ENCODE results near the gene SAP30BP. TPM values are rescaled to one million over a fixed set of nuclear protein-coding genes. Genes with fewer than 3 reads are reported as not detected.

The SAP30BP gene
- total and polyA plus RNA-seq, 8 donors = 24.6 to 154 (median 72.9) TPM

- 91 to 95% (median 94%) methylated on average over 15 to 18 of the region's 18 CpGs for WGBS, 5 donors
- intact Hi-C loops (cut with DNase I; ENCODE audit: low total_unique reads) = no loop called here
- H3K27me3 ChIP-seq = peaks cover 0 to 21% (median 2%) of the 10 kb centered on the region in 3 donors
- no peak overlapping the region for H3K27ac ChIP-seq
- TF ChIP-seq EP300 (IDR thresholded peaks at IDR 0.05) (no peak), POLR2AphosphoS5 (IDR thresholded peaks at IDR 0.05) (no peak), POLR2A (IDR thresholded peaks at IDR 0.05) (no peak)
- TF ChIP-seq, protein P1, sequence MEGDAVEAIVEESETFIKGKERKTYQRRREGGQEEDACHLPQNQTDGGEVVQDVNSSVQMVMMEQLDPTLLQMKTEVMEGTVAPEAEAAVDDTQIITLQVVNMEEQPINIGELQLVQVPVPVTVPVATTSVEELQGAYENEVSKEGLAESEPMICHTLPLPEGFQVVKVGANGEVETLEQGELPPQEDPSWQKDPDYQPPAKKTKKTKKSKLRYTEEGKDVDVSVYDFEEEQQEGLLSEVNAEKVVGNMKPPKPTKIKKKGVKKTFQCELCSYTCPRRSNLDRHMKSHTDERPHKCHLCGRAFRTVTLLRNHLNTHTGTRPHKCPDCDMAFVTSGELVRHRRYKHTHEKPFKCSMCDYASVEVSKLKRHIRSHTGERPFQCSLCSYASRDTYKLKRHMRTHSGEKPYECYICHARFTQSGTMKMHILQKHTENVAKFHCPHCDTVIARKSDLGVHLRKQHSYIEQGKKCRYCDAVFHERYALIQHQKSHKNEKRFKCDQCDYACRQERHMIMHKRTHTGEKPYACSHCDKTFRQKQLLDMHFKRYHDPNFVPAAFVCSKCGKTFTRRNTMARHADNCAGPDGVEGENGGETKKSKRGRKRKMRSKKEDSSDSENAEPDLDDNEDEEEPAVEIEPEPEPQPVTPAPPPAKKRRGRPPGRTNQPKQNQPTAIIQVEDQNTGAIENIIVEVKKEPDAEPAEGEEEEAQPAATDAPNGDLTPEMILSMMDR (IDR thresholded peaks at IDR 0.05) = no peak
- H3K36me3 ChIP-seq = peaks cover 26 to 83% (median 73%) of the 10 kb centered on the region in 4 donors
- H3K9me3 ChIP-seq = no peaks in the 10 kb centered on the region
- no peak for DNase-seq
- no peak overlapping the region for H3K4me3 ChIP-seq
- peaks cover 6 to 24% (median 17%) of the 10 kb centered on the region in 4 donors for H3K4me1 ChIP-seq
These were observed 60.3 kb downstream of the SAP30BP start for GRCh38 chr17:75727391-75727790.

DNA sequence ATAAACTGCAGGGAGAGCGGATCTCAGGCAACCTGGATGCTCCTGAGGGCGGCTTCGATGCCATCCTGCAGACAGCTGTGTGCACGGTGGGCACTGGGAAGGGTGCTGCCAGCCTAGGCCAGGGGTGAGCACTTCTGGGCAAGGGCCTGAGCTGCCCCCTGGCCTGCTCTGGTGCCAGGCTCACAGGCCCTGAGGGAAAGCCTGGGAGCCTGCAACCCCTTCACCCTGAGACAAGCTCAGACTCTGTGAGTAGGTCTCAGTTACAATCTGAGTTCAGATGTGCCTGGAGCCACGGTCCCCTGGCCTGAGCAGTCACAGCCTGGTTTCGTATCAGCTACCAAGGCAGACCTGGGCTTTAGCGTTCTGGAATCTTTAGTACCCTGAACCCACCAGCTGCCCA, 62.2 kb downstream of the SAP30BP start:
- no peak for DNase-seq
- WGBS, 5 donors = 84 to 95% (median 88%) methylated on average over 7 of the region's 7 CpGs
- intact Hi-C loops (cut with DNase I; ENCODE audit: low total_unique reads) = no loop called here
- Histone ChIP-seq H3K9me3 (no peaks in the 10 kb centered on the region), H3K4me3 (no peak overlapping the region), H3K27ac (no peak overlapping the region), H3K36me3 (peaks cover 28 to 97% (median 82%) of the 10 kb centered on the region in 4 donors), H3K27me3 (peaks cover 0 to 1% (median 0%) of the 10 kb centered on the region in 3 donors), H3K4me1 (peaks cover 0 to 4% (median 2%) of the 10 kb centered on the region in 4 donors)
- TF ChIP-seq EP300 (IDR thresholded peaks at IDR 0.05) (no peak), POLR2A (IDR thresholded peaks at IDR 0.05) (no peak), POLR2AphosphoS5 (IDR thresholded peaks at IDR 0.05) (no peak)
- TF ChIP-seq, protein P1 (IDR thresholded peaks at IDR 0.05) = no peak

DNA sequence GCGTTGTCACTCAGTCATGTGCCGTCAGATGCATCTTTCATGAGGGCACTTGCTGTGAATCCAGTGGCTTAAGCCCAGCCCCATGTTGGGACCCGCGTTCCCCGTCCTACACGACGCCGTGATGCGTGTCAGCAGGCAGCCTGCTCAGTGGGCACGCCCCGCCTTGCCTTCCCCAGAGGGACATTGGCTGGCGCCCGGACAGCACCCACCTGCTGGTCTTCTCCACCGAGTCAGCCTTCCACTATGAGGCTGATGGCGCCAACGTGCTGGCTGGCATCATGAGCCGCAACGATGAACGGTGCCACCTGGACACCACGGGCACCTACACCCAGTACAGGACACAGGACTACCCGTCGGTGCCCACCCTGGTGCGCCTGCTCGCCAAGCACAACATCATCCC, 62.9 kb downstream of the SAP30BP start:
- WGBS, 5 donors = 91 to 95% (median 92%) methylated on average over 22 to 24 of the region's 24 CpGs
- peaks cover 28 to 97% (median 77%) of the 10 kb centered on the region in 4 donors for H3K36me3 ChIP-seq
- peaks cover 0 to 6% (median 4%) of the 10 kb centered on the region in 4 donors for H3K4me1 ChIP-seq
- intact Hi-C loops (cut with DNase I; ENCODE audit: low total_unique reads) = no loop called here
- DNase-seq = no peak
- no peaks in the 10 kb centered on the region for H3K9me3 ChIP-seq
- TF ChIP-seq POLR2AphosphoS5 (IDR thresholded peaks at IDR 0.05) = no peak
- TF ChIP-seq EP300 (IDR thresholded peaks at IDR 0.05) = no peak
- TF ChIP-seq, protein P1 (IDR thresholded peaks at IDR 0.05) = no peak
- TF ChIP-seq POLR2A (IDR thresholded peaks at IDR 0.05) = no peak
- no peak overlapping the region for H3K4me3 ChIP-seq
- H3K27me3 ChIP-seq = no peaks in the 10 kb centered on the region
- no peak overlapping the region for H3K27ac ChIP-seq

- 89 to 94% (median 92%) methylated on average over 16 to 26 of the region's 26 CpGs for WGBS, 5 donors
These were observed 64.1 kb downstream of the SAP30BP start for GRCh38 chr17:75731086-75731715.

More at GRCh38 chr17:75731086-75731715, 64.1 kb downstream of the SAP30BP start:
- no peak for TF ChIP-seq POLR2A (IDR thresholded peaks at IDR 0.05)
- TF ChIP-seq EP300 (IDR thresholded peaks at IDR 0.05) = no peak
- TF ChIP-seq, protein P1 (IDR thresholded peaks at IDR 0.05) = no peak
- no peak for TF ChIP-seq POLR2AphosphoS5 (IDR thresholded peaks at IDR 0.05)
- Histone ChIP-seq H3K36me3 (peaks cover 20 to 96% (median 73%) of the 10 kb centered on the region in 4 donors), H3K4me3 (no peak overlapping the region), H3K27ac (no peak overlapping the region), H3K27me3 (no peaks in the 10 kb centered on the region), H3K4me1 (peaks cover 0 to 6% (median 4%) of the 10 kb centered on the region in 4 donors), H3K9me3 (no peaks in the 10 kb centered on the region)
- no peak for DNase-seq
- intact Hi-C loops (cut with DNase I; ENCODE audit: low total_unique reads) = no loop called here
